Measurements from ENCODE around the gene NCOR1. TPM values are rescaled to one million over a fixed set of nuclear protein-coding genes. Genes with fewer than 3 reads are reported as not detected.
"Not testable (repeated sequence)": the region's sequence is repeated elsewhere in the genome, so short reads cannot be mapped to it uniquely, and the experiment has no call there.

Gene NCOR1
- total RNA-seq, 4 donors from 2014 or later, result 321 to 561 (median 467) TPM

GRCh38 chr17:16072031-16072430 is 143.3 kb downstream of the NCOR1 start:
- no peaks in the 10 kb centered on the region for H3K9me3 ChIP-seq
- no peak for TF ChIP-seq POLR2A (IDR thresholded peaks at IDR 0.05)
- TF ChIP-seq CTCF (IDR thresholded peaks at IDR 0.05), result no peak
- no peaks in the 10 kb centered on the region for H3K27me3 ChIP-seq
- peaks cover 0 to 97% (median 5%) of the 10 kb centered on the region in 3 donors for H3K36me3 ChIP-seq
- H3K4me3 ChIP-seq, result no peak overlapping the region
- no peak overlapping the region for H3K27ac ChIP-seq
- no peak for DNase-seq
- no peaks in the 10 kb centered on the region for H3K4me1 ChIP-seq

- Histone ChIP-seq H3K9me3 (no peaks in the 10 kb centered on the region), H3K36me3 (peaks cover 0 to 97% (median 0%) of the 10 kb centered on the region in 3 donors), H3K4me3 (no peak overlapping the region), H3K27ac (no peak overlapping the region), H3K27me3 (no peaks in the 10 kb centered on the region), H3K4me1 (no peaks in the 10 kb centered on the region)
- TF ChIP-seq CTCF (IDR thresholded peaks at IDR 0.05), result no peak
- TF ChIP-seq POLR2A (IDR thresholded peaks at IDR 0.05), result no peak
- DNase-seq, result no peak
These were observed 147.0 kb downstream of the NCOR1 start for GRCh38 chr17:16068323-16068722.

GRCh38 chr17:16066125-16066524 is 149.2 kb downstream of the NCOR1 start:
- no peaks in the 10 kb centered on the region for H3K9me3 ChIP-seq
- no peak overlapping the region for H3K27ac ChIP-seq
- TF ChIP-seq POLR2A (IDR thresholded peaks at IDR 0.05) (no peak), CTCF (IDR thresholded peaks at IDR 0.05) (no peak)
- H3K36me3 ChIP-seq, result peaks cover 0 to 98% (median 0%) of the 10 kb centered on the region in 3 donors
- no peak for DNase-seq
- H3K4me3 ChIP-seq, result no peak overlapping the region
- H3K27me3 ChIP-seq, result no peaks in the 10 kb centered on the region
- no peaks in the 10 kb centered on the region for H3K4me1 ChIP-seq

- no peaks in the 10 kb centered on the region for H3K27me3 ChIP-seq
- no peak for TF ChIP-seq CTCF (IDR thresholded peaks at IDR 0.05)
- TF ChIP-seq POLR2A (IDR thresholded peaks at IDR 0.05), result no peak
- H3K36me3 ChIP-seq, result peaks cover 0 to 88% (median 0%) of the 10 kb centered on the region in 3 donors
- H3K4me3 ChIP-seq, result no peak overlapping the region
- DNase-seq, result no peak
- H3K4me1 ChIP-seq, result no peaks in the 10 kb centered on the region
- no peak overlapping the region for H3K27ac ChIP-seq
- no peaks in the 10 kb centered on the region for H3K9me3 ChIP-seq
These were observed 153.7 kb downstream of the NCOR1 start for GRCh38 chr17:16061631-16062030.

- not testable (repeated sequence) for H3K9me3 ChIP-seq, DNase-seq, H3K4me1 ChIP-seq, H3K4me3 ChIP-seq, H3K27ac ChIP-seq, H3K27me3 ChIP-seq
- H3K36me3 ChIP-seq, result peaks cover 0 to 78% (median 0%) of the 10 kb centered on the region in 3 donors
These were observed 160.2 kb downstream of the NCOR1 start for GRCh38 chr17:16055139-16055538.

GRCh38 chr17:16052486-16052885 is 162.8 kb downstream of the NCOR1 start:
- Histone ChIP-seq H3K4me1 (no peaks in the 10 kb centered on the region), H3K27me3 (no peaks in the 10 kb centered on the region), H3K27ac (no peak overlapping the region), H3K4me3 (no peak overlapping the region), H3K9me3 (no peaks in the 10 kb centered on the region), H3K36me3 (peaks cover 0 to 90% (median 0%) of the 10 kb centered on the region in 3 donors)
- no peak for DNase-seq
- TF ChIP-seq CTCF (IDR thresholded peaks at IDR 0.05), result no peak
